AML-193 (cell line): ENCODE data around the gene SLCO2A1.

ENCODE experiments used
- DNase-seq, 2 experiments: peaks; one replicate each; lab custom pipeline; 2025; lab: John Stamatoyannopoulos, UW

The SLCO2A1 gene

DNA sequence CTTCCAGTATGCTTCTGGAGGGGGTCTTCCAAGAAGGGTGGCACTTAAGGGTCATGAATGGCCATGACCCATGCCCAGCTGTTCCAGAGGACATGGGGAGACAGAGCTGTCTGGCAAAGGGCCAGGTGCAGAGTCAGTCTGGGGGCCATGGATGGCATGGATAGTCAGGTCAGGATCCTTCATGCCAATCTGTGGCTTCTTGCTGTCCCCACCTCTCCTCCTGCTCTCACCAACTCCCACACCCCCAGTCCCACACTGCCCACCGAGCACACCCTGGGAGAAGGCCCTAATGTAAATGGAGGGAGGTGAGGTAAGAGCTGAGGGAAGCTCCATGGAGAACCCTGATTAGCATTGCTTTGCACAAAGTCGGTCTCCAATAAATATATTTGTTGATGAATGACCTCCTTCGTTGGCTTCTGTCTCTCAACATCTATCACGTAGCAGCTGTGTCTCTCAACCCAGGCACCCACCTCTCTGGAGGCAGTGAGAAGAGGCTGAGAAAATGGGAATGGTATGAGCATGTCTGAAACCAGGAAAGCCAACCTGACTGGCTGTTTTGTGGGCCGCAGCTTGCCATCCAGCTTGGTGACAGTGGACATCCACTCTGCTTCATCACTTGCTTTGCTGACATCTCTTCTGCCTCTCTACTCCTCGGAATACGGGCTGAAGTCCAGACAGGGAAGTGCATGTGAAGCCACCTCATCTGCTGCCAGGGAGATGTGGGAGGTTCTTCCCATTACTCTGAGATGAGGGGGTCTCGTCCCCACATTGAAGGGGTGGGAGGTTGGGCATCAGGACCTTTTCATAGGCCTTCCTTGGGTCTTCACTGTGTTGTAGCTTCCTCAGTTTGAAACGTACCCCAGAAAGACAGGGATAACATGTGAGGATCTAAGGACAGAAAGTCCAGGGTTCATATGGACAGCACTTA is 96.4 kb downstream of the SLCO2A1 start:
- no peak for DNase-seq

GRCh38 chr3:133932009-133932408 is 97.7 kb downstream of the SLCO2A1 start:
- no peak for DNase-seq

GRCh38 chr3:133931084-133931483 is 98.6 kb downstream of the SLCO2A1 start:
- DNase-seq = no peak

GRCh38 chr3:133930341-133930933 is 99.3 kb downstream of the SLCO2A1 start:
- peak; percentile 36 to 41 for DNase-seq

- no peak for DNase-seq
These were observed 100.7 kb downstream of the SLCO2A1 start for GRCh38 chr3:133928903-133929607.

- DNase-seq = no peak
These were observed 101.4 kb downstream of the SLCO2A1 start for GRCh38 chr3:133928136-133928893.

- DNase-seq = peak in 1 of 2 experiments; percentile 19
These were observed 102.1 kb downstream of the SLCO2A1 start for GRCh38 chr3:133927540-133928066.

DNA sequence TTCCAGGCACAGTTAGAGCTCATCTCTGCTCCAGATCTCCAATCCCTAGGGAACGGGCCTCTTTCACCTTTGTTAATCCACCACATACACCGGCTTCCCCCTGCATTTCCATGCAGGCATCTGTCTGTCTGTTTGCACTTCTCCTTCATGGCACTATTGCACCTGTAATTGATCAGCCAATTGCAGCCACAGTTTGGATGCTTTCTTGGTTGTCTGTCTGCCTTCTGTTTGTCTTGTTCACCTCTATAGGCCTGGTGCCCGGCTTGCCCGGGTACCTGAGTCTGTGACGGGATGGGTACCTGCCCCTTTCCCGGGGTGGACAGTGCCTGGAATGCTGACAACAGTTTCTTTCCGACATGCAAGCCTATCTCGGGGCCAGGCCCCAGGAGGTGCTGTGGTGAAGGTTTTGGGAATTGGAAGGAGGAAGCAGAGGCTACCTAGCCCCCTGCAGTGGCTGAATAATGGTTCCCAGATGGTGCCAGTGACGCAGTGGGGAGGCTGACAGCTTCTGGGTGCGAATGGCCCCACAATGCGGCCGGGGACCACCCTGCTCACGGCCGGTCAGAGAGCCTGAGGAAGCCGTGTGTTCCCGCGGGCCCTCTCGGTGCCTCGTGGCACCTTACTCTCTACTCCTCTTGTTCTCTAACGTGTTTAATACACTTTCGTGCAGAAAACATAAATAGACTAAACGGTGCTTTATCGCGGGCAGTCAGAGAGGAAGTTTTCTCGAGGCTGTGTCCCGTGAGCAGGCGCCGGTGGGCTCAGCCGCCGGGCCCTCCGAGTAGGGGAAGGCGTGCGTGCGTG is 102.8 kb downstream of the SLCO2A1 start:
- DNase-seq = no peak

GRCh38 chr3:133925960-133926735 is 103.6 kb downstream of the SLCO2A1 start:
- no peak for DNase-seq

DNA sequence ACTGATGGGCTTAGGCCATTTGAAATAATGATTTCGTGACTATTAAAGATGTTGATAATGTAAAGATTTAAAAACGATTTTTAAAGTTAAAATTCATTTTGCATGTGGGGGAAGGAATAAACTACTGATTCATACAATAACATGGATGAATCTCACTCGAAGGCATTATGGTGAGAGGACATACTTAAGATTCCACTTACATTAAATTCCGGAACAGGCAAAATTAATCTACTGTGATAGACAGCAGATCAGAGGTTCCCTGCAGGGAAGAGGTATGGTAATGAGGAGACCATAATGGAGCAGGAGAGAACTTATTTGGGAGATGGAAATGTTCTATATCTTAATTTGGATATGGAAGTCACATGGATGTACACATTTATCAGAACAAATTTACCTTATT is 105.7 kb downstream of the SLCO2A1 start:
- no peak for DNase-seq

- no peak for DNase-seq
These were observed 108.1 kb downstream of the SLCO2A1 start for GRCh38 chr3:133921592-133921991.

- no peak for DNase-seq
These were observed 112.6 kb downstream of the SLCO2A1 start for GRCh38 chr3:133917144-133917543.

GRCh38 chr3:133915685-133916658 is 113.8 kb downstream of the SLCO2A1 start:
- no peak for DNase-seq

GRCh38 chr3:133914839-133915600 is 114.7 kb downstream of the SLCO2A1 start:
- DNase-seq = no peak

- DNase-seq = no peak
These were observed 119.3 kb downstream of the SLCO2A1 start for GRCh38 chr3:133910422-133910821.

GRCh38 chr3:133905376-133905775 is 124.3 kb downstream of the SLCO2A1 start:
- no peak for DNase-seq

GRCh38 chr3:133901847-133902246 is 127.9 kb downstream of the SLCO2A1 start:
- DNase-seq = no peak

GRCh38 chr3:133901083-133901482 is 128.6 kb downstream of the SLCO2A1 start:
- DNase-seq = no peak
